Ammon's horn (tissue), 1 donor: ENCODE results near the gene HSPA1B.

Experiments used
- DNase-seq: peaks from one replicate; pipeline ENCODE4 v3.0.0-alpha.2; 2016; ENCODE audit warnings: low spot score

HSPA1B gene

DNA sequence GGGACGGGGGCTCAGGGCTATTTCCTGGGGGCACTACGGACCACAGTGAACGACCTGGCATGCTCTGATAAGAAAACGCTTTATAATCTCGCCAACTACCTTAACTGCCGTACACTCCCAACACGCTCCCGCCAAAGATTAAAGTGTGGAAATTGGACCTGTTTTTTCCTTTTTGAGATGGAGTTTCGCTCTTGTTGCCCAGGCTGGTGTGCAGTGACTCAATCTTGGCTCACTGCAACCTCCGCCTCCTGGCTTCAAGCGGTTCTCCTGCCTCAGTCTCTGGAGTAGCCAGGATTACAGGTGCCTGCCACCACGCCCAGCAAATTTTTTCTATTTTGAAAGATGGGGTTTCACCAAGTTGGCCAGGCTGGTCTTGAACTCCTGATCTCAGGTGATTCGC is 51.6 kb downstream of the HSPA1B start:
- no peak for DNase-seq
